GM12892 (cell line): ENCODE data around the gene MX2.

Experiments used
- DNase-seq: peaks from one replicate; pipeline ENCODE4 v3.0.0; 2011; ENCODE audit not compliant: insufficient read length
- FAIRE-seq: peaks from 2 replicates; lab custom pipeline; 2011; peaks lifted over from hg19 to GRCh38; lab: Jason Lieb, UNC
- POLR2A ChIP-seq: IDR thresholded peaks from 2 replicates; pipeline ENCODE4 v1.6.1; 2011; ENCODE audit warnings: low read depth, low read length, control low read depth
- POLR2AphosphoS5 ChIP-seq: IDR thresholded peaks from 2 replicates; pipeline ENCODE4 v1.6.1; 2011; ENCODE audit warnings: low read depth, low read length, control low read depth
- TAF1 ChIP-seq: IDR thresholded peaks from 2 replicates; pipeline ENCODE4 v1.6.1; 2011; ENCODE audit warnings: low read depth, mild to moderate bottlenecking, control low read depth, low read length, borderline replicate concordance

MX2 gene

GRCh38 chr21:41322496-41323382 lies 39.1 kb upstream of the MX2 start:
- no peak for FAIRE-seq
- DNase-seq: no peak
- TF ChIP-seq TAF1: no peak
- no peak for TF ChIP-seq POLR2A
- no peak for TF ChIP-seq POLR2AphosphoS5

- TF ChIP-seq TAF1 (no peak), POLR2A (no peak), POLR2AphosphoS5 (no peak)
- FAIRE-seq: no peak
- DNase-seq: no peak
Observed at GRCh38 chr21:41325138-41325912, 36.5 kb upstream of the MX2 start.

- no peak for DNase-seq
- TF ChIP-seq TAF1 (no peak), POLR2AphosphoS5 (no peak)
- FAIRE-seq: no peak
Observed at GRCh38 chr21:41326414-41327080, 35.3 kb upstream of the MX2 start.

- DNase-seq: no peak
- no peak for FAIRE-seq
- TF ChIP-seq TAF1: no peak
- no peak for TF ChIP-seq POLR2AphosphoS5
- no peak for TF ChIP-seq POLR2A
Observed at GRCh38 chr21:41327753-41328152, 34.1 kb upstream of the MX2 start.

GRCh38 chr21:41328660-41329607 lies 32.9 kb upstream of the MX2 start:
- DNase-seq (no peak), FAIRE-seq (no peak)
- TF ChIP-seq TAF1: no peak
- no peak for TF ChIP-seq POLR2AphosphoS5
- no peak for TF ChIP-seq POLR2A

GRCh38 chr21:41333752-41334151 lies 28.1 kb upstream of the MX2 start:
- no peak for FAIRE-seq
- no peak for TF ChIP-seq TAF1
- TF ChIP-seq POLR2A: no peak
- no peak for TF ChIP-seq POLR2AphosphoS5
- no peak for DNase-seq

- no peak for DNase-seq
- no peak for FAIRE-seq
- TF ChIP-seq POLR2AphosphoS5 (no peak), TAF1 (no peak), POLR2A (no peak)
Observed at GRCh38 chr21:41337515-41337914, 24.3 kb upstream of the MX2 start.

- TF ChIP-seq POLR2A: no peak
- DNase-seq (no peak), FAIRE-seq (no peak)
Observed at GRCh38 chr21:41338455-41338854, 23.4 kb upstream of the MX2 start.

- TF ChIP-seq POLR2A (no peak), POLR2AphosphoS5 (no peak), TAF1 (no peak)
- DNase-seq: no peak
- no peak for FAIRE-seq
Observed at GRCh38 chr21:41342035-41342434, 19.8 kb upstream of the MX2 start.

- no peak for TF ChIP-seq POLR2A
- no peak for TF ChIP-seq POLR2AphosphoS5
- TF ChIP-seq TAF1: no peak
- no peak for FAIRE-seq
- DNase-seq: no peak
Observed at GRCh38 chr21:41344146-41344545, 17.7 kb upstream of the MX2 start.

GRCh38 chr21:41345356-41345755 lies 16.5 kb upstream of the MX2 start:
- no peak for FAIRE-seq
- DNase-seq: no peak
- TF ChIP-seq POLR2A (no peak), POLR2AphosphoS5 (no peak), TAF1 (no peak)
